Activated naive CD4-positive, alpha-beta T cell treated with anti-CD3 and anti-CD28 coated beads, Interleukin-2, amount 50 U/mL, for 16 hours (primary cell): ENCODE data around the gene RAD54L.
A peak's percentile ranks its signal among the peaks of the same experiment; 100 is the strongest.
"Not testable (repeated sequence)": the region's sequence is repeated elsewhere in the genome, so short reads cannot be mapped to it uniquely, and the experiment has no call there.

Source experiments
- DNase-seq: peaks from one replicate; pipeline ENCODE4 v3.0.0-alpha.2; 2020

RAD54L gene

GRCh38 chr1:46247436-46248121, at the start of gene RAD54L:
RAD54L (plus strand) TSS chr1:46247763; CDS start chr1:46248406, 643 bp downstream.
- DNase-seq = peak; percentile 97

GRCh38 chr1:46197964-46198811, 49.4 kb upstream of the RAD54L start, which contains the start of gene POMGNT1:
POMGNT1 (minus strand) TSS chr1:46198434; CDS start chr1:46197821, 613 bp downstream.
- peak; percentile 81 for DNase-seq

GRCh38 chr1:46199233-46199749, 48.3 kb upstream of the RAD54L start:
- DNase-seq = no peak

GRCh38 chr1:46203738-46204405, 43.7 kb upstream of the RAD54L start:
- DNase-seq = no peak

- no peak for DNase-seq
Observed at GRCh38 chr1:46204406-46204742, 43.2 kb upstream of the RAD54L start.

DNA sequence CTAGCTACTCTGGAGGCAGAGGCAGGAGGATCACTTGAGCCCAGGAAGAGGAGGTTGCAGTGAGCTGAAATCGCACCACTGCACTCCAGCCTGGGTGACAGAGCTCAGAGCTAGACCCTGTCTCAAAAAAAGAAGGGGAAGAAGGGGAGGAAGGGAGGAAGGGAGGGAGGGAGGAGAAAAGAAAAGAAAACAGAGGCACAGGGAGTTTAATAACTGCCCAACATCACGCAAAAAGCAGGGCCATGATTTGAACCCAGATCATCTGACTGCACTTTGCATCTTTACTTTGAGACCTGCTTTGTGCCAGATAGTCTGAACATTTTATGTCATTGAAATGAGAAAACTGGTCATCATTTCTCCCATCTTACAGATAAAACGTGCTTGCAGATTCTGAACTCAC, 42.4 kb upstream of the RAD54L start:
- no peak for DNase-seq

DNA sequence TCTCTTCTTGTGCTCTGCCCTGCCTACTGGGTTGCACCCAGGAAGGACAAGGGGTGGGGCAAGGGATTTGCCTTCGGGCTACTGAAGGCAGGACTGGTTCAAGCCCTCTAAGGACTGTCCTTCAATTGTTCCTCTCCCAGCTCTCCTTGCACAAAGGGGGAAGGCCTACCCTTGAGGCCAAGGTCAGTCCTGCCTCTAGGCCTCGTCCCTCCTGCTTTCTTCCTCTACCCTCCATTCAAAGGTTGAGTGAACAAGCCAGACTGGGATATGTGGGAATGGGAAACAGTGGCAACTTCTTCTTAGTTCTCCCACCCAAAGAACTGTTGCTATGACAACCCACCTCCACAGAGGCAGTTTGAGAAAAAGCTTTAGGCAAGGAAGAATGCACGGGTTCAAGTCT, 41.8 kb upstream of the RAD54L start:
- no peak for DNase-seq

- DNase-seq = no peak
Observed at GRCh38 chr1:46206399-46206798, 41.2 kb upstream of the RAD54L start.

GRCh38 chr1:46210561-46210960, 37.0 kb upstream of the RAD54L start:
- DNase-seq = no peak

DNA sequence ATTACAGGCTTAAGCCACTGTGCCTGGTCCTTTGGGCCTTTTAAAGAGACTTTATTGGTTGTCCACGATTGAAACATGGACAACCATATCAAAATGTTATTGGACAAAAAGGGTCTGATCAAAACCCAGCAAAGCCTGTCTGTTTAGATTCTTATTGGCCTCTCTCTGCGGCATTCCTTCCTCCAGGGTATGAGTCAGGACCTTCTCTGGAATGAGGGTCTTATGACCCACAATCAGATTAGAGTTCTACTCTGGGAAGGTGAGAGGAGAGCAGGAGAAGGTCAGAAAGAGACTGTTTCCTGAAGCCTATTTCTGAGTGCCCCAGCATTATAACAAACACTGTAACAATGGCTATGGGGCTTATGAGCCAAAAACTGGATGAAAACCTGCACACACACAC, 36.5 kb upstream of the RAD54L start:
- no peak for DNase-seq

DNA sequence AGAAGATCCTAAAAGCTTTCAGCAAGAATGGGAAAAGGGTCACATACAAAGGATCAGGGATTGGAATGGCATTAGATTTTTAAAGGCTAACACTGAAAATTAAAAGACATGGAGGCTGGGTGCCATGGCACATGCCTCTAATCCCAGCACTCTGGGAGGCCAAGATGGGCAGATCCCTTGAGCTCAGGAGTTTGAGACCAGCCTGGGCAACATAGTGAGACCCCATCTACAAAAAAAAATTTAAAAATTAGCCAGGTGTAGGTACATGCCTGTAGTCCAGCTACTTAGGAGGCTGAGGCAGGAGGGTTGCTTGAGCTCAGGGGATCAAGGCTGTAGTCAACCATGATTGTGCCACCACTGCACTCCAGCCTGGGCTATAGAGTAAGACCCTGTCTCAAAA, 32.1 kb upstream of the RAD54L start:
- DNase-seq = no peak

DNA sequence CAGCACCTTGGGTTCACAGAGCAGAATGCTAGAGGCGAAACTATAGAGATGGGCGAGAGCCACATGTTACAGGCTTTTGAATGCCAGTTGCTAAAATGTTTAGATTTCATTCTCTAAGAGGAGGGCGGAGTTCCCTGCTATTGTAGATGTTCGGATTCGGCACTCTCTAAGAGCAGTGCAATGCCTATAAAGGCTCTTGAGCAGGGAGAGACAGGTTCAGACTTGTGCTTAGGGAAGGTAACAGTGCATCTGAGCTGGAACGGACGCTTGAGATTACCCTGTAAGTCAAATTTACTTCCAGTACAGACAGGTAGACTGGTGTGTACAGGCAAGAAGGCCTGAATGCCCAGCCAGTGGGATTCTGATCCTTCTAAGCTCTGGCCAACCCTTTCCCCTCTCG, 29.1 kb upstream of the RAD54L start:
- DNase-seq = no peak

DNA sequence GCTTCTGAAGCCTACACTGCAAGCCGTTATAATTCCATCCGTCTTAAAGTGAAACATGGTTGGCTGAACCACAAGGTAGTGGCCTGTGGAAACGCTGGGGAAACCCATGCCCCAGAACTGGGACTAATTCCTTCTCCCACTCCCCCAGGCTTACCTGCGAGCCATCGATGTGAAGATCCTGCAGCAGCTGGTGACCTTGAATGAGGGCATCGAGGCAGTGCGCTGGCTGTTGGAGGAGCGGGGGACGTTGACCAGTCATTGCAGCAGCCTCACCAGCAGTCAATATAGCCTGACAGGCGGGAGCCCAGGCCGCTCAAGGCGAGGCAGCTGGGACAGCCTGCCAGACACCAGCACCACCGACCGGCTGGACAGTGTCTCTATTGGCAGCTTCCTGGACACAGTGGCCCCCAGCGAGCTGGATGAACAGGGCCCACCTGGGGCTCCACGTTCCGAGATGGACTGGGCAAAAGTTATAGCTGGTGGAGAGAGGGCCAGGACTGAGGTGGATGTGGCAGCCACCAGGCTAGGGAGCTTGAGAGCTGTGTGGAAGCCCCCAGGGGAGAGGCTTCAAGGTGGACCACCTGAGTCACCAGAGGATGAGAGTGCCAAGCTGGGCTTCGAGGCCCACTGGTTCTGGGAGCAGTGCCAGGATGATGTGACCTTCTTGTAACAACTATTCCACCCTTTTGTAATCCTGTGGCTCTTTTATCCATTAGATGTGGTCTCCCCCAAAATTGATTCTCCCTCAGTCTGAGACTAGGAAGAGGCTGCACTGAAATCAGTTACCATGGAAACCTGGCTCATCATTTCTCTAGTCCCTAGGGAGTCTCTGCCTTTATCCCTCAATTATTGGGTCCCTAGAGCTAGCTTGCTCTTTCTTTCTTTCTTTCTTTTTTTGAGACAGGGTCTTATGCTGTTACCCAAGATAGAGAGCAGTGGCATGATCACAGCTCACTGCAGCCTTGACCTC, 27.7 kb upstream of the RAD54L start:
- no peak for DNase-seq

DNA sequence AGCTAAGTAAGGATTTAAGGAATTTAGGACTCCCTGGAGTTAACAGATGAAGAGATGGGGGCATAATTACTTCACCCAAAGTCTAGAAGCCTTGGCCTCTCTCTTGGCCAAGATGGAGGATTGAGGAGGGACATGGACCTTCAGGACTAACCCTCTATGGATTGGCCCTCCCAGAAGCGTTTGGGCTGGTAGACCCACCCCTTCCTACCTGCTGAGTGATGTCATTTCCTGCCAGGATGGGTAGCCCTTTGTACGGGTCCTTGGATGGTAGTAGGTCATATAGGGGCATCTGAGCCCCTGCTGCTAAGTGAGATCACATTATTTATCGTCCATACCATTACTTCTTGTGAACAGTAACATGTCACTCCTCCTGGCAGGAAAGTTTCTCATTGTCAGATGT, 26.8 kb upstream of the RAD54L start:
- no peak for DNase-seq

GRCh38 chr1:46221749-46222148, 25.8 kb upstream of the RAD54L start:
- DNase-seq = no peak

- DNase-seq = not testable (repeated sequence)
Observed at GRCh38 chr1:46223055-46223454, 24.5 kb upstream of the RAD54L start.

- peak; percentile 62 for DNase-seq
Observed at GRCh38 chr1:46223472-46223943, 24.1 kb upstream of the RAD54L start.

DNA sequence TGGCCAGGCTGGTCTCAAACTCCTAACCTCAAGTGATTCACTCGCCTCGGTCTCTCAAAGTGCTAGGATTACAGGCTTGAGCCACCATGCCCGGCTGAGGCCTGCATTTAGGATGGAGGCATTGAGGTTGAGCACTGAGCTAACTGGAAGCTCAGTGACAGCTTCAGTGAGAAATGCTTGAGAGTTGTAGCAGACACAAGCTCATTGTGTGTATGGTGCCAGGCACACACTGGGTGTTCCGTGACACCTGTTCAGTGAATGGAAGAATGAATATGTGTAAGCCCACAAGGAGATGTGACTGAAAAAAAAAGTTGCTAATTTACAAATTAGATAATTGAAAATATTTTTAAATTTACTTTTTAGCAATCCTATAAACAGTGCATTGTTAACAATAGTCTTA, 22.6 kb upstream of the RAD54L start:
- DNase-seq = no peak

- DNase-seq = not testable (repeated sequence)
Observed at GRCh38 chr1:46231231-46231630, 16.3 kb upstream of the RAD54L start.

DNA sequence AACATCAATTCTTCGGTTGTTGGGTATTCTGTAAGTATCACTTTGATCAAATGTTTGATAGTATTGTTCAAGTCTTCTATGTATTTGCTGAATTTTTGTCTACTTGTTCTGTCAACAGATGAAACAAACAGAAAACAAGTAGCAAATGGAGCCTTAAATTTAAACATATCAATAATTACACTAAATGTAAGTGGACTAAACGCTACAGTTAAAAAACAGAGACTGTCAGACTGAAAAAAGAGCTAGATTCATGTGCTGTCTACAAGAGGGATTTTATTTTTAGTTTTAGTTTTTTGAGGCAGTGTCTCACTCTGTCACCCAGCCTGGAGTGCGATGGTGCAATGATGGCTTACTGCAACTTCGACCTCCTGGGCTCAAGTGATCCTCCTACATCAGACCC, 10.7 kb upstream of the RAD54L start:
- DNase-seq = no peak

DNA sequence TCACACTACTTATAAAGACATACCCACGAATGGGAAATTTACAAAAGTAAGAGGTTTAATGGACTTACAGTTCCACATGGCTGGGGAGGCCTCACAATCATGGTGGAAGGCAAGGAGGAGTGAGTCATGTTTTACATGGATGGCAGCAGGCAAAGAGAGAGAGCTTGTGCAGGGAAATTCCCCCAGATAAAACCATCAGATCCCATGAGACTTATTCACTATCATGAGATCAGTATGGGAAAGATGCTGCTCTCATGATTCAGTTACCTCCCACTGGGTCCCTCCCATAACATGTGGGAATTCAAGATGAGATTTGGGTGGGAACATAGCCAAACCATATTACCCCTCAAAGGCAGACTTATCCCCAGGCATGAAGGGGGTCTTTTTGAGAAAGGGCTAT, 8.7 kb upstream of the RAD54L start:
- DNase-seq = not testable (repeated sequence)

GRCh38 chr1:46241733-46242132, 5.8 kb upstream of the RAD54L start:
- DNase-seq = not testable (repeated sequence)
